HG02885 (cell line): ENCODE measurements around the gene TLR5.

Experiments used
- ATAC-seq: cut with Tn5 transposase; IDR thresholded peaks from one replicate; pipeline ENCODE4 v1.9.1; 2021; ENCODE audit warnings: mild to moderate bottlenecking; ENCODE audit not compliant: unreplicated experiment, poor library complexity

Gene TLR5

GRCh38 chr1:223075834-223076233 lies 67.2 kb downstream of the TLR5 start:
- ATAC-seq: no peak

DNA sequence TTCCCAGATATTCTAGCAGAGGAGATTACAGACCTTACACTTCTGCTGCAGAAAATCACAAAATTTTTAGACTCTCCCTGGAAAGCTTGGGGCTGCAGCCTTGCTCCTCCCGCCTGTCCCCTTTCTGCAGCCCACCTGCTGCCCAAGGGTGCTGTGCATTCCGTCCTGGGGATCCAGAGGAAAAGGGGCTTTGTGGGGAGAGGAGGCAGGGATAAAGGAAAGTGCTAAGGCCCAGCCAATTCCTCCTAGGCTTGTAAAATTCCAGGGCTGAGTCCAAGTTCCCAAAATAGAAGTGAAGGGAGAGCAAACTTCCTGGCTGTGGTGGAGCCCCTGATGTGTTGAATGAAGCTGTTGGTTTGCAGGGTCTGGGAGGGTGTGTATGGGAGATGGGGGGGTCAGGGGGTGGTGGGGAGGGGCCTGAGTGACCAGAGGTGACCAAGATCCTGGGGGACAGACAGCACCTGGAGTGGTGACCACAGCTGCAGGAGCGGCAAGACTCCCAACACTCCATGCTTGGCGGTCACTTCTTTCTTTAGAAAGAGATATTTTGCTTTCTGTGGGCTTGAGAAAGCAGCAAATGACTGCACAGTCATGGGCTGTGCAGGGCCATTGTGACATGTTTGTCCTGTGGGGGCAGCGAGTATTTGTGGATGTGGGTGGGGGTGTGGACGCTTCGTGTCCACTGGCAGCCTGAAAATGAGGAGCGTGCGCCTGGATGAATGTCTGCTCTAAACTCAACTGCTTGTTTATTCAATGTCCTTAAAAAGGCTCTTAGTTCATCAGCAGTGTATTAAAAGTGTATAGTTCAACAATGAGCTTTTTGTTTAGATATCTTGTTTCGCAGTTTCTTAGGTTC lies 68.4 kb downstream of the TLR5 start:
- ATAC-seq: no peak

GRCh38 chr1:223068900-223069665 lies 74.0 kb downstream of the TLR5 start:
- ATAC-seq: no peak

- no peak for ATAC-seq
These were observed 75.1 kb downstream of the TLR5 start for GRCh38 chr1:223067914-223068313.

- ATAC-seq: no peak
These were observed 76.6 kb downstream of the TLR5 start for GRCh38 chr1:223066415-223066814.

- ATAC-seq: no peak
These were observed 80.9 kb downstream of the TLR5 start for GRCh38 chr1:223062177-223062576.

DNA sequence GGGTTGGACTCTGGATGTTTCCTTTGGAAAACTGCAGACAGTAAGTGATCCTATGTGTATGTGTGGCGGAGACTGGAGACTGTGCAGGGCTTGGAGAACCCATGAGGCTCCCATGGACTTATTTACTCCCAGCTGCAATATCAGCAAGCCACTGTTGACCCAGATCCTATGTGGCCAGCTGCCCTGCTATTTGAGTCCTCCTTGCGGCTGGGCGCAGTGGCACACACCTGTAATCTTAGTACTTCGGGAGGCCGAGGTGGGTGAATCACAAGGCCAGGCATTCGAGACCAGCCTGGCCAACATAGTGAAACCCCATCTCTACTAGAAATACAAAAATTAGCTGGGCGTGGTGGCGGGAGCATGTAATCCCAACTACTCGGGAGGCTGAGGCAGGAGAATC lies 83.5 kb downstream of the TLR5 start:
- no peak for ATAC-seq
